Choroid plexus epithelial cell (primary cell): ENCODE data around the gene PSMD5.

Experiments
- DNase-seq: peaks from one replicate; pipeline ENCODE4 v3.0.0-alpha.2; 2010; ENCODE audit warnings: low read depth
- H3K4me3 ChIP-seq: 2 replicates; pipeline ENCODE4 v1.5.1; 2011; ENCODE audit warnings: low read depth, mild to moderate bottlenecking, control low read depth, low read length, moderate library complexity
- TF ChIP-seq, protein P1 (sequence below): conservative IDR thresholded peaks from 2 replicates; pipeline ENCODE4 v1.5.1; 2011; ENCODE audit warnings: low read depth, mild to moderate bottlenecking, control low read depth, inconsistent platforms, low read length, moderate library complexity

PSMD5 gene

DNA sequence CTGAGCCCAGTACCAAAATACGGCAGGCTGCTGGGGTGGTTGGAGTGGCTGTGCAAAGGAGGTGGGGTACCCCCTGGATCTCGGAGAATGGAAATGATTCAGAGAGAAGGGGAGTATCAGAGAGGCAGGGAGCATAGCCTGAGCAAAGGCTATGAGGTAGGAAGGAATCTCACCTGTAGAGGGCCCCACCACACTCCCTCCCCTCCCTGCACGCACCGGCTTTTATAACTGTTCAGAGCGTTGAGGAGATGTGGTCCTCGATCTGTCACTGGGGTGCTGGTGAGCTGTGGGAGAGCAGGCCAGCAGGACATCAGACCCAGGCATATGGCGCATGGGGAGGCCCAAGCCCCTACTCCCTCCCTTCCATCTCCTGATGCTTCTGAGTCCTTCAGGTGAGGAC, 21.1 kb upstream of the PSMD5 start:
- DNase-seq: no peak
- H3K4me3 ChIP-seq: no peak overlapping the region
- TF ChIP-seq, protein P1, sequence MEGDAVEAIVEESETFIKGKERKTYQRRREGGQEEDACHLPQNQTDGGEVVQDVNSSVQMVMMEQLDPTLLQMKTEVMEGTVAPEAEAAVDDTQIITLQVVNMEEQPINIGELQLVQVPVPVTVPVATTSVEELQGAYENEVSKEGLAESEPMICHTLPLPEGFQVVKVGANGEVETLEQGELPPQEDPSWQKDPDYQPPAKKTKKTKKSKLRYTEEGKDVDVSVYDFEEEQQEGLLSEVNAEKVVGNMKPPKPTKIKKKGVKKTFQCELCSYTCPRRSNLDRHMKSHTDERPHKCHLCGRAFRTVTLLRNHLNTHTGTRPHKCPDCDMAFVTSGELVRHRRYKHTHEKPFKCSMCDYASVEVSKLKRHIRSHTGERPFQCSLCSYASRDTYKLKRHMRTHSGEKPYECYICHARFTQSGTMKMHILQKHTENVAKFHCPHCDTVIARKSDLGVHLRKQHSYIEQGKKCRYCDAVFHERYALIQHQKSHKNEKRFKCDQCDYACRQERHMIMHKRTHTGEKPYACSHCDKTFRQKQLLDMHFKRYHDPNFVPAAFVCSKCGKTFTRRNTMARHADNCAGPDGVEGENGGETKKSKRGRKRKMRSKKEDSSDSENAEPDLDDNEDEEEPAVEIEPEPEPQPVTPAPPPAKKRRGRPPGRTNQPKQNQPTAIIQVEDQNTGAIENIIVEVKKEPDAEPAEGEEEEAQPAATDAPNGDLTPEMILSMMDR: no peak

DNA sequence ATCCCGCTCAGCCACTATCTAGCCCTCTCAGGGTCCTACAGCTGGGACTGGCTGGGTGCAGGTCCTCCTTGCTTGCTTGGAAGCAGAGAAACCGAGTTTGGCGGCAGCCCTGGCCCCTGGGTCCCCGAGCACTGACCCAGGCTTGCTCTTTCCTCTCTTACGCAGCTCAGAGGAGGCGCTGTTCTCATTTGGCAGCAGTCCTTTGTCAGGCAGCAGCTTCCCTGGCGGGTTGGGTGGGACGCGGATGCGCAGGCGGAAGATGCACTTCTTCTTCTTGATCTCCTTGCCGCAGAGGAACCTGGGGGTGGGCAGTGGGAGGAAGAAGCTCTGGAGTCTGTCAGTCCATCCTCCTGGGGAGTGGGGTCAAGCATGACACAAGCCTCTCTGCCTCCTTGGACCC, 19.7 kb upstream of the PSMD5 start:
- H3K4me3 ChIP-seq: no peak overlapping the region
- TF ChIP-seq, protein P1: no peak
- no peak for DNase-seq

DNA sequence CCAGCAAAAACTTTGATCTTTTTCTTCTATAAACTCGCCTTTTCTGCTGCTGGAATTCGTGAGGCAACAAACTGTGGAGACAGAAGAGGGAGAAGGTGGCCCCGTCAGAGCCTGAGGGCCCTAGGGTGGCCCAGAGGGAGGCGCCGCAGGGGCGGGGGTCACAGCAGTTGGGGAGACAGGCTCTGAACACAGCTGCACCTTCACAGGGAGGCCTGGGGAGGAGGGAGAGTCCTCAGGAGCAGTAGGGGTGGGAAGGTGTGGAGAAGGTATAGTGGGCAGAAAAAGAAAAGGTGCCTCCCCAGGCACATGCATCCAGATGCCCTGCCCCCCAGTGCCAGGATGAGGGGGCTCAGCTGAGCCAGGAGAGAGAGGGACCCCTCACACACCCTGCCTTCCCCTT, 19.2 kb upstream of the PSMD5 start:
- H3K4me3 ChIP-seq: no peak overlapping the region

DNA sequence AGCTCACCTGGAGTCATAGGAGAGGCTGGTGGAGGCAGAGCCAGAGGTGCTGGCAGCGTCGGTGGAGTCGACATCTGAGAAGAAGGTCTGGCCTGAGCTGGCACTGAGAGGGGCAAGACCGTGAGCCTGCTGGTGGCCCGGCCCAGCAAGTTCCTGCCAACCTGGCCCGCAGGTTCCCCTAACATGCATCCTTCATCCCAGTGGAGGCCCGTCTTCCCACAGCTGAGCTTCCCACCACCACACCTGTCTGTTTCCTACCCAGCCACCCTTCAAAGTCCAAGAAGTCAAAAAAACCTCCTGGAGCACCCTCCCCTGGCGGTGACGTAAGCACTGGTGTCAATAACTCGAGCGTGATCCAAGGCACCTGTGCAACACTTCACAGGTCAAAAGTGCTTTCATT, 17.4 kb upstream of the PSMD5 start:
- DNase-seq: no peak
- no peak overlapping the region for H3K4me3 ChIP-seq
- TF ChIP-seq, protein P1: no peak

More for the DNA sequence above, 19.2 kb upstream of the PSMD5 start:
- no peak for DNase-seq
- TF ChIP-seq, protein P1: no peak

DNA sequence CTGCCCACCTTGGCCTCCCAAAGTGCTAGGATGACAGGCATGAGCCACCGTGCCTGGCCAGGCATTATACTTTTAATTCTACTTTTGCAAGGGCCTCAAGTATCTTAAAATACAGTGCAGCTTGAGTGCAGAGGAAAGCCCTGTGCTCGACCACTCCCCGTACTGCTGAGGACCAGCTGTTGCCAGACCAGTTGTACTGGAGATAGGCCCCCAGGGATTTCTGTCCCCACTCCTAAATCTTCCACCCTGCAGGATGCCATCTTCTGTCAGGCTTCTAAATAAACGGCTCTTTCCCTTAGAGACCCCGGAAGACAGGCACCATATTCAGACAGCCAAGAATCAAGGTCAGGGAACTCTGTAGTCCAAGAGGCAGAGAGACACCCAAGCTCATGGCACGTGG, 16.6 kb upstream of the PSMD5 start:
- no peak overlapping the region for H3K4me3 ChIP-seq
- TF ChIP-seq, protein P1: no peak
- no peak for DNase-seq

DNA sequence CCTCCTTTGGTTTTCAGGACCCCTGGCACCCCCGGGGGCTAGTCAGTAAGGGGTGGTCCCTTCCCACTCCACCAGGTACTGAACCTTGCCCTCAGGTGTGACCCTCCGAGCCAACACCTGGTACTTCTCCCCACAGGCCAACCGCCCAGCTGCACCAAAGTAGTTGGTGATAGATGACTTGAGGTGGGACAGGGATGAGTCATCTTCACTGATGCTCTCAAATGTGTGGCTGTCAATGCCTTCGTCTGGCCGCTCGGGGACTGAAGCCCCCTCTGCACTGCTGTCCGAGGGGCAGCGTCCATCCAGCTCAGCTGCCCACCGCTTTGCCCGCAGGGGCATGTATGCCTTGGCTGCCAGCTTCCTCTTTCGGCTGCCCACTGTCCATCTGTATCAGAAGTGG, 15.2 kb upstream of the PSMD5 start:
- TF ChIP-seq, protein P1: no peak

DNA sequence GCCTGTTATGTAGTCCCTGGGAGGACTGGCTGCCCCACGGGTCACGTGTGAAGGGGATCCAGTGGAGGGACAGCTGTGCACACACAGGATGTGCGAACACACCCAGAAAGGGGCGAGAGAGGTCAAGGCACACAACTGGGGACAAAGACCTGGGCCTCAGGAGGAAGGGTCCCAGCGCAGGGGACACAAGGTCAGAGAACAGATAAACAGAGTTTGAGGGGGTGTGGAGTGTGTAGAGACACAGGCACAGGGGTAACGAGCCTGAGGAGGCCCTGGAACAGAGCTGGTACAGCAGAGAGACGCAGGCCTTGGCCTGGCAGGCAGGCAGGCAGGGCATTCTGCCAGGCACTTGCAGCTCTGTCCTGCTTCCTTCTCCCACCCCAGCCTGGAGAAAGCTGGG, 14.8 kb upstream of the PSMD5 start:
- H3K4me3 ChIP-seq: no peak overlapping the region
- no peak for DNase-seq
- TF ChIP-seq, protein P1: no peak

More for the DNA sequence above, 15.2 kb upstream of the PSMD5 start:
- no peak for DNase-seq
- H3K4me3 ChIP-seq: no peak overlapping the region
